HepG2 (cell line): ENCODE data around the gene APC2. TPM values are rescaled to one million over a fixed set of nuclear protein-coding genes. Genes with fewer than 3 reads are reported as not detected.
A peak's percentile ranks its signal among the peaks of the same experiment; 100 is the strongest.

Experiments used
- ATF7-NPFF ChIP-seq: sonication (generic); formaldehyde crosslinking; IDR thresholded peaks from 2 replicates; pipeline ENCODE4 v1.8.1; 2023; ENCODE audit warnings: mild to moderate bottlenecking, low read depth, missing genetic modification reagents, moderate library complexity
- CAMTA2 ChIP-seq: sonication (generic); formaldehyde crosslinking; IDR thresholded peaks from 2 replicates; pipeline ENCODE4 v1.4.0; 2020; ENCODE audit warnings: mild to moderate bottlenecking, missing genetic modification reagents, borderline replicate concordance
- CENPT ChIP-seq: sonication (generic); formaldehyde crosslinking; IDR thresholded peaks from 2 replicates; pipeline ENCODE4 v1.8.0; 2022; ENCODE audit warnings: low read depth, mild to moderate bottlenecking, moderate library complexity, missing genetic modification reagents
- DNMT1 ChIP-seq: sonication (generic); formaldehyde crosslinking; IDR thresholded peaks from 2 replicates; pipeline ENCODE4 v1.5.1; 2020; ENCODE audit warnings: mild to moderate bottlenecking, missing genetic modification reagents
- DR1 ChIP-seq: sonication (generic); formaldehyde crosslinking; IDR thresholded peaks from 2 replicates; pipeline ENCODE4 v1.8.0; 2021; ENCODE audit warnings: mild to moderate bottlenecking, missing genetic modification reagents, inconsistent platforms
- ETV6 ChIP-seq: sonication (generic); formaldehyde crosslinking; conservative IDR thresholded peaks from 2 replicates; pipeline ENCODE4 v1.4.0; 2020; ENCODE audit warnings: missing genetic modification reagents
- GABPB1 ChIP-seq: IDR thresholded peaks from 2 replicates; pipeline ENCODE4 v1.6.1; 2016; ENCODE audit warnings: mild to moderate bottlenecking, missing genetic modification reagents, moderate library complexity, missing compliant biosample characterization
- HDAC2 ChIP-seq: sonication (generic); formaldehyde crosslinking; IDR thresholded peaks from 2 replicates; pipeline ENCODE4 v1.4.0; 2020; ENCODE audit warnings: missing genetic modification reagents
- HMG20B ChIP-seq: conservative IDR thresholded peaks from 2 replicates; pipeline ENCODE4 v1.6.1; 2016; ENCODE audit warnings: missing genetic modification reagents, missing compliant biosample characterization
- HNF4G ChIP-seq, 2 experiments: sonication (generic) in 1 of 2; formaldehyde crosslinking in 1 of 2; IDR thresholded peaks; 2 replicates each; pipeline versions ENCODE4 v1.4.0 to v1.6.1; 2011 to 2020; ENCODE audit warnings: borderline replicate concordance in 2 of 2, low read depth in 2 of 2, mild to moderate bottlenecking in 2 of 2, low read length in 1 of 2, missing genetic modification reagents in 1 of 2, moderate library complexity in 1 of 2
- HNRNPL ChIP-seq: fragments of 200-400 bp; formaldehyde crosslinking; IDR thresholded peaks from 2 replicates; pipeline ENCODE4 v1.6.1; 2017; ENCODE audit warnings: mild to moderate bottlenecking, low read depth, low read length
- PAF1 ChIP-seq: IDR thresholded peaks from 2 replicates; pipeline ENCODE4 v1.6.1; 2016; ENCODE audit warnings: missing genetic modification reagents, missing compliant biosample characterization
- RFXAP ChIP-seq: sonication (generic); formaldehyde crosslinking; IDR thresholded peaks from 2 replicates; pipeline ENCODE4 v1.4.0; 2020; ENCODE audit warnings: missing genetic modification reagents, borderline replicate concordance
- SAFB2 ChIP-seq: sonication (generic); formaldehyde crosslinking; IDR thresholded peaks from 2 replicates; pipeline ENCODE4 v1.5.1; 2020; ENCODE audit warnings: missing genetic modification reagents, low read depth, mild to moderate bottlenecking, borderline replicate concordance
- SNAPC2 ChIP-seq: sonication (generic); formaldehyde crosslinking; IDR thresholded peaks from 2 replicates; pipeline ENCODE4 v1.8.1; 2022; ENCODE audit warnings: mild to moderate bottlenecking, missing genetic modification reagents
- SP2 ChIP-seq: sonication (generic); formaldehyde crosslinking; IDR thresholded peaks from 2 replicates; pipeline ENCODE4 v1.5.1; 2020; ENCODE audit warnings: mild to moderate bottlenecking, missing genetic modification reagents
- SP5 ChIP-seq: IDR thresholded peaks from 2 replicates; pipeline ENCODE4 v1.6.1; 2016; ENCODE audit warnings: low read depth, borderline replicate concordance
- TAF1 ChIP-seq: sonication (generic); formaldehyde crosslinking; IDR thresholded peaks from 2 replicates; pipeline ENCODE4 v1.4.0; 2020; ENCODE audit warnings: missing genetic modification reagents
- U2AF1 ChIP-seq: fragments of 200-400 bp; formaldehyde crosslinking; optimal IDR thresholded peaks from 2 replicates; pipeline ENCODE3; 2017; ENCODE audit warnings: mild to moderate bottlenecking, low read depth, low read length
- YEATS2 ChIP-seq: sonication (generic); formaldehyde crosslinking; IDR thresholded peaks from 2 replicates; pipeline ENCODE4 v1.4.0; 2020; ENCODE audit warnings: missing genetic modification reagents, borderline replicate concordance
- ZFX ChIP-seq: sonication (generic); formaldehyde crosslinking; IDR thresholded peaks from 2 replicates; pipeline ENCODE4 v1.4.0; 2020; ENCODE audit warnings: mild to moderate bottlenecking, low read depth, missing genetic modification reagents, moderate library complexity
- ZNF138 ChIP-seq: sonication (generic); formaldehyde crosslinking; IDR thresholded peaks from 2 replicates; pipeline ENCODE4 v1.5.0; 2020; ENCODE audit warnings: mild to moderate bottlenecking, low read depth, missing genetic modification reagents
- ZNF180 ChIP-seq: sonication (generic); formaldehyde crosslinking; IDR thresholded peaks from 2 replicates; pipeline ENCODE4 v1.4.0; 2020; ENCODE audit warnings: low read depth, missing genetic modification reagents, borderline replicate concordance
- ZNF253 ChIP-seq: sonication (generic); formaldehyde crosslinking; IDR thresholded peaks from 2 replicates; pipeline ENCODE4 v1.8.0; 2022; ENCODE audit warnings: mild to moderate bottlenecking, missing genetic modification reagents, borderline replicate concordance
- ZNF343 ChIP-seq: sonication (generic); formaldehyde crosslinking; IDR thresholded peaks from 2 replicates; pipeline ENCODE4 v1.4.0; 2020; ENCODE audit warnings: mild to moderate bottlenecking, missing genetic modification reagents
- ZNF704 ChIP-seq: sonication (generic); formaldehyde crosslinking; IDR thresholded peaks from 2 replicates; pipeline ENCODE4 v1.8.1; 2023; ENCODE audit warnings: mild to moderate bottlenecking, inconsistent platforms, moderate library complexity, missing genetic modification reagents, borderline replicate concordance
- ZNF878 ChIP-seq: sonication (generic); formaldehyde crosslinking; IDR thresholded peaks from 2 replicates; pipeline ENCODE4 v1.8.1; 2023; ENCODE audit warnings: mild to moderate bottlenecking, missing genetic modification reagents, moderate library complexity
- ZNF879 ChIP-seq: sonication (generic); formaldehyde crosslinking; IDR thresholded peaks from 2 replicates; pipeline ENCODE4 v1.8.1; 2023; ENCODE audit warnings: missing genetic modification reagents
- ZSCAN25 ChIP-seq: sonication (generic); formaldehyde crosslinking; IDR thresholded peaks from 2 replicates; pipeline ENCODE4 v1.8.0; 2022; ENCODE audit warnings: mild to moderate bottlenecking, missing genetic modification reagents
- polyA plus RNA-seq, 8 experiments: library from polyadenylated mRNA; depleted of rRNA in 3 of 8; stranded (reverse) in 7 of 8; unstranded in 1 of 8; fragments of >200 nt; fragmentation: Illumina TruSeq in 4 of 8; extraction: Trizol in 4 of 8; gene quantifications; 2 replicates each; pipeline versions ENCODE4 v1.2.1 to v1.2.3, GENCODE V29; 2011 to 2016; ENCODE audit warnings: low read depth in 4 of 8, missing spikeins in 1 of 8, mixed read lengths in 1 of 8; ENCODE audit not compliant: insufficient read depth in 1 of 8
- total RNA-seq, 5 experiments: library from RNA; depleted of rRNA; stranded (reverse); fragments of >200 nt; fragmentation: Illumina TruSeq; extraction: Trizol; gene quantifications; 2 replicates each; pipeline ENCODE4 v1.2.3, GENCODE V29; 2016; ENCODE audit warnings: low read depth in 1 of 5

APC2 gene
- total and polyA plus RNA-seq, 2 of the 13 experiments (the other 11 are each of a cell fraction or from before 2014, with no cell fraction given), result 0.08 to 0.22 TPM

- 0 out of 2 replicates have a peak, but pooled peaks have one; percentile 39 for TF ChIP-seq GABPB1 (CRISPR knock-in tag)
- no peak for TF ChIP-seq SNAPC2
- peak; percentile 36; the same call in 1 of the 2 replicates for TF ChIP-seq DR1
- TF ChIP-seq ZNF138 (CRISPR knock-in tag), result no peak
- peak; percentile 12; the same call in 1 of the 2 replicates for TF ChIP-seq PAF1
- TF ChIP-seq ZFX (CRISPR knock-in tag), result peak; percentile 57
- no peak for TF ChIP-seq SP2 (CRISPR knock-in tag)
- 0 out of 2 replicates have a peak, but pooled peaks have one; percentile 49 for TF ChIP-seq ATF7-NPFF (CRISPR knock-in tag)
- no peak for TF ChIP-seq RFXAP (CRISPR knock-in tag)
- no peak for TF ChIP-seq U2AF1
- TF ChIP-seq ZNF180 (CRISPR knock-in tag), result no peak
- peak; percentile 54; the same call in 1 of the 2 replicates for TF ChIP-seq ZNF253 (CRISPR knock-in tag)
- 0 out of 2 replicates have a peak, but pooled peaks have one; percentile 39 for TF ChIP-seq DNMT1 (CRISPR knock-in tag)
- 0 out of 2 replicates have a peak, but pooled peaks have one; percentile 34 for TF ChIP-seq SAFB2 (CRISPR knock-in tag)
- TF ChIP-seq ZNF704 (CRISPR knock-in tag), result no peak
- no peak for TF ChIP-seq HDAC2 (CRISPR knock-in tag)
- no peak for TF ChIP-seq YEATS2 (CRISPR knock-in tag)
- no peak for TF ChIP-seq HNRNPL
- TF ChIP-seq SP5 (CRISPR knock-in tag), result no peak
- TF ChIP-seq TAF1 (CRISPR knock-in tag), result no peak
- no peak for TF ChIP-seq HMG20B (CRISPR knock-in tag)
- no peak for TF ChIP-seq ZNF878 (CRISPR knock-in tag)
- TF ChIP-seq CAMTA2 (CRISPR knock-in tag), result no peak
- no peak for TF ChIP-seq ZNF879 (CRISPR knock-in tag)
- TF ChIP-seq ZNF343 (CRISPR knock-in tag), result no peak
- TF ChIP-seq ZSCAN25 (CRISPR knock-in tag), result no peak
- no peak for TF ChIP-seq ETV6 (CRISPR knock-in tag)
- peak; percentile 80; the same call in 1 of the 2 replicates for TF ChIP-seq CENPT (CRISPR knock-in tag)
- no peak for TF ChIP-seq HNF4G (IDR thresholded peaks at IDR 0.05; ENCODE audit: borderline replicate concordance, low read depth, low read length)
- no peak for TF ChIP-seq HNF4G (CRISPR knock-in tag; IDR thresholded peaks at IDR 0.05; ENCODE audit: borderline replicate concordance, low read depth)
These were observed 7.3 kb downstream of the APC2 start (continued) for GRCh38 chr19:1457031-1457739.
